Endothelial cell of umbilical vein (primary cell): ENCODE results near the gene ADH6. TPM values are rescaled to one million over a fixed set of nuclear protein-coding genes. Genes with fewer than 3 reads are reported as not detected.

ENCODE experiments used
- BruUV-seq: library from RNA; stranded (reverse); fragments of 400-500 nt; replicated peaks from 2 replicates; lab custom pipeline; 2021; lab: Mats Ljungman, UMichigan
- CTCF ChIA-PET: fragments of 300-600, 350-600 bp; sonication (Branson Sonifier 250); formaldehyde crosslinking; loops from one replicate; lab custom pipeline; 2021; ENCODE audit warnings: antibody characterized with exemption, inconsistent platforms; lab: Charles Lee
- POLR2A ChIA-PET: fragments of 300-600, 350-600 bp; sonication (Branson Sonifier 250); formaldehyde crosslinking; loops from one replicate; lab custom pipeline; 2021; ENCODE audit warnings: antibody characterized with exemption, inconsistent platforms; lab: Charles Lee
- DNase-seq: peaks from one replicate; pipeline ENCODE4 v3.0.0-alpha.2; 2011; ENCODE audit warnings: low read depth, low spot score
- FAIRE-seq: peaks from 2 replicates; lab custom pipeline; 2011; peaks lifted over from hg19 to GRCh38; lab: Jason Lieb, UNC
- H2AFZ ChIP-seq: 2 replicates; pipeline ENCODE4 v1.6.0; 2012; ENCODE audit warnings: low read depth, low read length, control low read depth, inconsistent platforms
- H3K27ac ChIP-seq: 2 replicates; pipeline ENCODE4 v1.5.1; 2011; ENCODE audit warnings: low read depth, mild to moderate bottlenecking, control low read depth, low read length, moderate library complexity; ENCODE audit not compliant: insufficient read depth
- H3K27me3 ChIP-seq, 2 experiments: 2 replicates each; pipeline versions ENCODE4 v1.6.0 to v1.6.1; 2011; ENCODE audit warnings: low read length in 2 of 2, mixed read lengths in 1 of 2; ENCODE audit not compliant: control insufficient read depth in 2 of 2, insufficient read depth in 2 of 2
- H3K36me3 ChIP-seq, 2 experiments: 2 replicates in 1 of 2; 3 replicates in 1 of 2; pipeline ENCODE4 v1.5.1; 2011; ENCODE audit warnings: low read length in 2 of 2, mild to moderate bottlenecking in 1 of 2, moderate library complexity in 1 of 2; ENCODE audit not compliant: control insufficient read depth in 2 of 2, insufficient read depth in 2 of 2; ENCODE audit errors: extremely low read depth in 1 of 2
- H3K4me1 ChIP-seq: 3 replicates; pipeline ENCODE4 v1.5.1; 2011; ENCODE audit warnings: mild to moderate bottlenecking, low read length; ENCODE audit not compliant: control insufficient read depth, insufficient read depth; ENCODE audit errors: extremely low read depth
- H3K4me2 ChIP-seq: 2 replicates; pipeline ENCODE4 v1.6.1; 2011; ENCODE audit warnings: low read length, control low read depth, mixed read lengths; ENCODE audit not compliant: insufficient read depth
- H3K4me3 ChIP-seq, 3 experiments: fragments of 200-600 bp in 1 of 3; sonication (generic), shearing (Covaris generic) in 1 of 3; replicated peaks in 1 of 3; 2 replicates each; pipeline ENCODE4 v1.5.1; 2011 to 2016; ENCODE audit warnings: control low read depth in 3 of 3, low read length in 3 of 3, mild to moderate bottlenecking in 2 of 3, inconsistent platforms in 1 of 3, low read depth in 1 of 3, moderate library complexity in 1 of 3; ENCODE audit not compliant: insufficient read depth in 1 of 3
- H3K79me2 ChIP-seq: 2 replicates; pipeline ENCODE4 v1.6.0; 2012; ENCODE audit warnings: low read length, inconsistent platforms; ENCODE audit not compliant: control insufficient read depth, insufficient read depth
- H3K9ac ChIP-seq: replicated peaks from 2 replicates; pipeline ENCODE3; 2011; ENCODE audit warnings: low read length, control low read depth; ENCODE audit not compliant: insufficient read depth; ENCODE audit errors: extremely low read depth
- H3K9me1 ChIP-seq: replicated peaks from 3 replicates; pipeline ENCODE4 v1.6.0; 2011; ENCODE audit warnings: mild to moderate bottlenecking, low read length; ENCODE audit not compliant: control insufficient read depth, insufficient read depth; ENCODE audit errors: extremely low read depth
- H3K9me3 ChIP-seq: replicated peaks from 2 replicates; pipeline ENCODE4 v1.5.1; 2012; ENCODE audit warnings: low read length, inconsistent platforms; ENCODE audit not compliant: control insufficient read depth, insufficient read depth
- H4K20me1 ChIP-seq: replicated peaks from 2 replicates; pipeline ENCODE3; 2011; ENCODE audit warnings: mild to moderate bottlenecking, low read length; ENCODE audit not compliant: control insufficient read depth, insufficient read depth; ENCODE audit errors: extremely low read depth
- CTCF ChIP-seq, 2 donors: IDR thresholded peaks; 1 replicate in 1 of 2; 2 replicates in 1 of 2; pipeline ENCODE4 v1.5.1; 2011; ENCODE audit warnings: low read length in 2 of 2, mild to moderate bottlenecking in 2 of 2, moderate library complexity in 2 of 2, control low read depth in 1 of 2, inconsistent platforms in 1 of 2, low read depth in 1 of 2; ENCODE audit not compliant: insufficient read depth in 1 of 2; ENCODE audit errors: extremely low read depth in 1 of 2
- EZH2 ChIP-seq: IDR thresholded peaks from 2 replicates; pipeline ENCODE4 v1.6.1; 2012; ENCODE audit warnings: borderline replicate concordance, low read depth, mild to moderate bottlenecking, moderate library complexity, low read length, inconsistent platforms; ENCODE audit not compliant: severe bottlenecking
- FOS ChIP-seq: IDR thresholded peaks from 2 replicates; pipeline ENCODE4 v1.6.1; 2011; ENCODE audit warnings: mild to moderate bottlenecking, low read length, moderate library complexity, borderline replicate concordance; ENCODE audit not compliant: insufficient read depth
- GATA2 ChIP-seq: IDR thresholded peaks from 2 replicates; pipeline ENCODE4 v1.7.0; 2011; ENCODE audit warnings: low read depth, mild to moderate bottlenecking, moderate library complexity, mixed read lengths, low read length; ENCODE audit not compliant: insufficient read length, insufficient read depth
- JUN ChIP-seq: IDR thresholded peaks from 2 replicates; pipeline ENCODE4 v1.6.1; 2011; ENCODE audit warnings: borderline replicate concordance, low read depth; ENCODE audit not compliant: insufficient read length, insufficient read depth
- MAX ChIP-seq: IDR thresholded peaks from 2 replicates; pipeline ENCODE4 v1.6.1; 2011; ENCODE audit not compliant: insufficient read depth, insufficient read length
- MYC ChIP-seq: IDR thresholded peaks from one replicate; pipeline ENCODE4 v1.6.1; 2011; ENCODE audit warnings: mild to moderate bottlenecking, low read depth, low read length
- POLR2A ChIP-seq: IDR thresholded peaks from 2 replicates; pipeline ENCODE4 v1.6.1; 2012; ENCODE audit warnings: low read depth, mild to moderate bottlenecking, control low read depth, low read length
- POLR2AphosphoS5 ChIP-seq: IDR thresholded peaks from 2 replicates; pipeline ENCODE4 v1.6.1; 2012; ENCODE audit warnings: low read depth, mild to moderate bottlenecking, control low read depth, low read length, moderate library complexity; ENCODE audit not compliant: insufficient read depth
- dilution Hi-C: fragments of 300-500 bp; cut with MboI; formaldehyde crosslinking; loops from one replicate; pipeline ENCODE4 v1.15.0; 2019; ENCODE audit warnings: low sequenced_read_pairs; ENCODE audit not compliant: extremely low pct_ligation_motif_present
- intact Hi-C: fragments of 100-400 bp; cut with micrococcal nuclease; formaldehyde crosslinking; loops from one replicate; pipeline ENCODE4 v1.10.0; 2022
- polyA plus RNA-seq, 4 experiments: library from polyadenylated mRNA; depleted of rRNA in 3 of 4; stranded (reverse) in 3 of 4; unstranded in 1 of 4; fragments of >200 nt; gene quantifications; 2 replicates each; pipeline versions ENCODE4 v1.2.1 to v1.2.3, GENCODE V29; 2011 to 2012; ENCODE audit warnings: missing spikeins in 1 of 4
- total RNA-seq: library from RNA; stranded (reverse); gene quantifications from 2 replicates; pipeline ENCODE4 v1.2.3, GENCODE V29; 2021

The ADH6 gene
- total and polyA plus RNA-seq, 2 donors (not counting 3 experiments of a cell fraction or from before 2014, with no cell fraction given): not detected

GRCh38 chr4:99207069-99207743 is 11.8 kb downstream of the ADH6 start:
- POLR2A ChIA-PET: no interaction called here

More at GRCh38 chr4:99207069-99207743, 11.8 kb downstream of the ADH6 start:
- no peaks in the 10 kb centered on the region for H3K4me1 ChIP-seq
- no peaks in the 10 kb centered on the region for H3K9me1 ChIP-seq
- H3K9ac ChIP-seq: no peak overlapping the region
- DNase-seq: no peak
- no peak for FAIRE-seq
- no TSS peak for BruUV-seq
- H3K4me2 ChIP-seq: no peak overlapping the region
- no peaks in the 10 kb centered on the region for H3K9me3 ChIP-seq
- TF ChIP-seq JUN: no peak
- TF ChIP-seq FOS: no peak
- no peak for TF ChIP-seq MYC
- no peak for TF ChIP-seq POLR2A
- no peak for TF ChIP-seq GATA2
- no peak for TF ChIP-seq CTCF (IDR thresholded peaks at IDR 0.05; ENCODE audit: extremely low read depth in 1 of 2, insufficient read depth in 1 of 2, low read depth in 1 of 2, low read length in 2 of 2)
- no peak for TF ChIP-seq POLR2AphosphoS5
- TF ChIP-seq MAX: no peak
- TF ChIP-seq EZH2: no peak
- H3K36me3 ChIP-seq: no peaks in the 10 kb centered on the region
- CTCF ChIA-PET: no interaction called here
- H4K20me1 ChIP-seq: no peaks in the 10 kb centered on the region
- no peaks in the 10 kb centered on the region for H3K79me2 ChIP-seq
- no peak overlapping the region for H3K4me3 ChIP-seq
- H3K27ac ChIP-seq: no peak overlapping the region
- dilution Hi-C loops (no loop called here), intact Hi-C loops (no loop called here)
- no peak overlapping the region for H2AFZ ChIP-seq
- H3K27me3 ChIP-seq: no peaks in the 10 kb centered on the region
